ENCODE results near the gene SGK2.

GRCh38 chr20:43513372-43513930 is 45.4 kb upstream of the SGK2 start:
- TF ChIP-seq, protein P1, sequence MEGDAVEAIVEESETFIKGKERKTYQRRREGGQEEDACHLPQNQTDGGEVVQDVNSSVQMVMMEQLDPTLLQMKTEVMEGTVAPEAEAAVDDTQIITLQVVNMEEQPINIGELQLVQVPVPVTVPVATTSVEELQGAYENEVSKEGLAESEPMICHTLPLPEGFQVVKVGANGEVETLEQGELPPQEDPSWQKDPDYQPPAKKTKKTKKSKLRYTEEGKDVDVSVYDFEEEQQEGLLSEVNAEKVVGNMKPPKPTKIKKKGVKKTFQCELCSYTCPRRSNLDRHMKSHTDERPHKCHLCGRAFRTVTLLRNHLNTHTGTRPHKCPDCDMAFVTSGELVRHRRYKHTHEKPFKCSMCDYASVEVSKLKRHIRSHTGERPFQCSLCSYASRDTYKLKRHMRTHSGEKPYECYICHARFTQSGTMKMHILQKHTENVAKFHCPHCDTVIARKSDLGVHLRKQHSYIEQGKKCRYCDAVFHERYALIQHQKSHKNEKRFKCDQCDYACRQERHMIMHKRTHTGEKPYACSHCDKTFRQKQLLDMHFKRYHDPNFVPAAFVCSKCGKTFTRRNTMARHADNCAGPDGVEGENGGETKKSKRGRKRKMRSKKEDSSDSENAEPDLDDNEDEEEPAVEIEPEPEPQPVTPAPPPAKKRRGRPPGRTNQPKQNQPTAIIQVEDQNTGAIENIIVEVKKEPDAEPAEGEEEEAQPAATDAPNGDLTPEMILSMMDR (conservative IDR thresholded peaks at IDR 0.05; ENCODE audit: low read depth in 2 of 2): no peak
- no peak for TF ChIP-seq REST (IDR thresholded peaks at IDR 0.05; ENCODE audit: unreplicated experiment)
- no peak for TF ChIP-seq POLR2AphosphoS5 (IDR thresholded peaks at IDR 0.05; ENCODE audit: low read depth)
- no peak for TF ChIP-seq EZH2 (IDR thresholded peaks at IDR 0.05; ENCODE audit: low read depth, unreplicated experiment)
- TF ChIP-seq ZNF114 (CRISPR knock-in tag; IDR thresholded peaks at IDR 0.05): no peak
- no peak for TF ChIP-seq EZH2phosphoT487 (IDR thresholded peaks at IDR 0.05; ENCODE audit: unreplicated experiment)
- TF ChIP-seq ZNF331 (CRISPR knock-in tag; IDR thresholded peaks at IDR 0.05; ENCODE audit: low read depth): no peak

Measured in GM23338 (cell line).